Stimulated activated naive CD8-positive, alpha-beta T cell treated with anti-CD3 and anti-CD28 coated beads, Interleukin-15, Interleukin-2, amounts not matched to agents 100 U/mL and 50 U/mL, for 24 hours (primary cell): ENCODE measurements around the gene SRSF10.
"Not testable (repeated sequence)": the region's sequence is repeated elsewhere in the genome, so short reads cannot be mapped to it uniquely, and the experiment has no call there.

Experiments used
- ATAC-seq: fragments of 150-1000 bp; cut with Tn5 transposase; one replicate; pipeline ENCODE4 v1.10.0; 2021
- DNase-seq: peaks from one replicate; pipeline ENCODE4 v3.0.0; 2021

SRSF10 gene

DNA sequence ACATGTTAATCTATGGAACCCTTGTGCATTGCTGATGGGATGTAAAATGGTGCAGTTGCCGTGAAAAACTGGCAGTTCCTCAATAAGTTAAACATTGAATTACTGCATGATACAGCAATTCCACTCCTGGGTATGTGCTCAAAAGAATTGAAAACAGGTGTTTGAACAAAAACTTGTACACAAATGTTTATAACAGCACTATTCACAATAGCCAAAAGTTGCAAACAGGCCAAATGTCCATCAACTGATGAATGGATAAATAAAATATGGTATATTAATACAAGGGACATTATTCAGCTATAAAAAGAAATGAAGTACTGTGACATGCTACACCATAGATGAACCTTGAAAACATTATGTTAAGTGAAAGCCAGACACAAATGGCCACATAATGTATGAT is 17.7 kb upstream of the SRSF10 start:
- no peak for ATAC-seq

DNA sequence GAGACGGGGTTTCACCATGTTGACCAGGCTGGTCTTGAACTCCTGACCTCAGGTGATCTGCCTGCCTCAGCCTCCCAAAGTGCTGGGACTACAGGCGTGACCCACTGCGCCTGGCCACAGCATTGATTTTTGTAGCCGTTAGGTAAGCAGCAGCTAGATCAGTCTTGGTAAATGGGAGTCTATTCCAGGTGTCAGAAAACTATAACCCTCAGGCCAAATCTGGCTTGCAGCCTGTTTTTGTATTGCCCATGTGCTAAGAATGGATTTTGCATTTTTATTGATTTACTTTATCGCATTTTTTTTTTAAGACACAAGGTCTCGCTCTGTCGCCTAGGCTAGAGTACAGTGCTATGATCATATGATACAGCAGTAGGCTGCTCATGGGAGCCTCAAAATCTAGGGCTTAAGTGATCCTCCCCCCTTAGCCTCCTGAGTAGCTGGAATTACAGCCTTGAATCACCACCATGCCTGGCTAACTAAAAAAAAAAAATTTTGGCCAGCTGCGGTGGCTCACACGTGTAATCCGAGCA is 16.6 kb upstream of the SRSF10 start:
- ATAC-seq (no peak), DNase-seq (no peak)

More for the DNA sequence above, 17.7 kb upstream of the SRSF10 start:
- no peak for DNase-seq

DNA sequence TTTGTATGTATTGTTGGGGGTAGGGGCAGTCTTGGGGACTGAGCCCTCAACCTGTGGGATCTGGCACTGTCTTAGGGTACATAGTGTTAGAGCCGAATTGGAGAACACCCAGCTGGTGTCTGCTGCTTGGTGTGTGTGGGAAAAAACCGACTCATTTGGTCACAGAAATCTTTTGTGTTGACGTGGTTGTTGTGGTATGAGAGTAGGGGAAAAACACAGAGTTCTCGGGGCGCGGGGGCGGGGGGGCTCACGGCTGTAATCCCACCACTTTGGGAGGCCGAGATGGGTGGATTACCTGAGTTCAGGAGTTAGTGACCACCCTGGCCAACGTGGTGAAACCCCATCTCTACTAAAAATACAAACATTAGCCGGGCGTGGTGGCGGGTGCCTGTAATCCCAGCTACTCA is 15.3 kb upstream of the SRSF10 start:
- ATAC-seq: no peak
- DNase-seq: no peak

DNA sequence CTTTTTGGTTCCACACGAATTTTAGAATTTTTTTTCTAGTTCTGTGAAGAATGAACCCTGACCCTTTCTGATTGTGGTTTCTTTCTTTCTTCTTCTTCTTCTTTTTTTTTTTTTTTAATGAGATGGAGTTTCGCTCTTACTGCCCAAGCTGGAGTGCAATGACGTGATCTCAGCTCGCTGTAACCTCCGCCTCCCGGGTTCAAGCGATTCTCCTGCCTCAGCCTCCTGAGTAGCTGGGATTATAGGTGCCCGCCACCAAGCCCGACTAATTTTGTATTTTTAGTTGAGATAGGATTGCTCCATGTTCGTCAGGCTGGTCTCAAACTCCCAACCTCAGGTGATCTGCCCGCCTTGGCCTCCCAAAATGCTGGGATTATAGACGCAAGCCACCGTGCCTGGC is 11.9 kb upstream of the SRSF10 start:
- not testable (repeated sequence) for DNase-seq, ATAC-seq

DNA sequence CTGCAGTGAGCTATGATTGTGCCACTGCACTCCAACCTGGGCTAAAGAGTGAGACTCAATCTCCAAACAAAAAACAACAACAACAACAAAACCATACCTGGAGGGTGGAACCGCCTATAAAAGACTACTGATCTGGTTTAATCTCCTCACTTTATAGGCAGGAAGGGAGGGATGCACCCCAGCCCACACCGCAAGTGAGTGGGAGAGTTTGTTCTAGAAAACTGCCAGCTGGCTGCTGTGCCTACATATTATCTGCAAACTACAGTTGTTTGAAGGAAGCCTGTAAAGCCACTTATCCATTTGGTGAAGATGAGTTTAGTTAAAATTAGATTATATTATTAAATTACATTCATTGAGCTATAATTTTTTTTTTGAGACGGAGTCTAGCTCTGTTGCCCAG is 9.1 kb upstream of the SRSF10 start:
- ATAC-seq (no peak), DNase-seq (no peak)

DNA sequence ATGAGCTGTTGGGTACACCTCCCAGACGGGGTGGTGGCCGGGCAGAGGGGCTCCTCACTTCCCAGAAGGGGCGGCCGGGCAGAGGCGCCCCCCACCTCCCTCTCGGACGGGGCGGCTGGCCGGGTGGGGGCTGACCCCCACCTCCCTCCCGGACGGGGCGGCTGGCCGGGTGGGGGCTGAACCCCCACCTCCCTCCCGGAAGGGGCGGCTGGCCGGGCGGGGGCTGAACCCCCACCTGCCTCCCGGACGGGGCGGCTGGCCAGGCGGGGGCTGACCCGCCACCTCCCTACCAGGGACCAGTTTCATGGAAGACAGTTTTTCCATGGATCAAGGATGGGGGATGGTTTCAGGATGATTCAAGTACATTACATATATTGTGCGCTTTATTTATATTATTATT is 6.9 kb upstream of the SRSF10 start:
- ATAC-seq, DNase-seq: not testable (repeated sequence)

DNA sequence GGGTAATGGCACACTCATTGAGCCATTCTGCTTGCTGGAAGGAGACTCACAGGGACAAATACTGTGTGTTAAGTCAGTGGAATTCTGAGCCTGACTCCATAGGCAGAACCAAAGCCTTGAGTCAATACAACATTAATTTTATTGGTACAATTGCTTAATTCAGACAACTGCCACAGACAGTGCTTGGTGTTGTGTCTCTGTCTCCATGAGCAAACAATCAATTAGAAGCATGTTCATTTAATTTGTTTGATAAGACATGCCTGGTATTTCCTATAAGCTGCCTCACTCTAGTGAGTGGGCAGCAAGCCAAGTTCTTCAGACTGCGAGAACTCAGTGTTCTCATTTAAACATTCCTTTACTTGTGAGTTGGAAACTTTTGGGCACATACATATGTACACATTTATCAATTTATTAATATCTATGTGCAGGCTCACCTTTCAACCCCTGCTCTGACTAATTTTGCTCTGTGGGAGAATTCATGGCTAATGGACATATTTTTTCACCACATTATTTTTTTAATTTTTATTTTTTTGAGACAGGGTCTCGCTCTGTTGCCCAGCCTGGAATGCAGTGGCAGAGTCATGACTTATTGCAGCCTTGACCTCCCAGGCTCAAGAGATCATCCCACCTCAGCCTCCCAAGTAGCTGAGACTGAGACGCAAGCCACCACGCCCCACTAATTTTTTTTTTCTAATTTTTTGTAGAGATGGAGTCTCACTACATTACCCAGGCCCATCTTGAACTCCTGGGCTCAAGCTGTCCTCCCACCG is 4.5 kb upstream of the SRSF10 start:
- ATAC-seq: no peak
- no peak for DNase-seq

DNA sequence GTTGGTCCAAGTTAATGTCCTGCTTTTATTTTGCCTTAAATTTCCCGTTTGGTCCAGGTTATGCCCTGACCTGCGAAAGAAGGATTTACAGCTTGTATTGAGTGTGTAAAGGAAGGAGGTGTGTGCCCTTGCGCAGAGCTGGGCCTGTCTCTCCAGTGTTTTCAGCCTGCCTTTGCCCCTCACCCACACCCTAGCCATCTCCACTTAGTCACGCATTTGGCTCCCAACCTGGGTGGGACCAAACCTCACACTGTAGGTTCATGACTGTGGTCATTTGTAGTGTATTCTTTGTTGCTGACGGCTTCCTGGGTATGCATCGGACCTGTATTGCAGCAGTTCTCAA is 572 bp upstream of the SRSF10 start:
- DNase-seq (peak; percentile 78), ATAC-seq (peak; percentile 74)

DNA sequence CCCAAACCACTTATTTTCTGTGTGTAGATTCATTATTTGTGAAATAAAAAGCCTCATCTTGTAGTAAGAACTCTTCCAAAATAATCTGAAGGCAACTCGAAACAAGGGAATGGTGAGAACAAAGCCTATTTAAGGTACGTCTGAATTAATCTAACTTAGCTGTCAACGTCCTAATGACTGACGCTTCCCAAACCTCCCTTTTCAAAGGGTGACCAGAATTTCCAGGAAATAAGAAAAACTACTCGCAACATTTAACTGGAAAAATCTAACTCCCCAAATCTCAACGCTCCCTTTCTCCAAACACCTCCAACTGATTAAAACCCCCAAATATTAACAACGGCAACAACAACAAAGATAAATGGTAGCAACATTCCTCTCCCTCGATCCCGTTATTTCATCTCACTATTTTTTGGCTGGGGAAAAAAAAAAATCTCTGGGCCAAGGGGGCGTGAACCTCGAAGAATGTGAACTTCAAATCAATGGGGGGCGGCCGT is 693 bp downstream of the SRSF10 start:
- ATAC-seq (no peak), DNase-seq (no peak)

DNA sequence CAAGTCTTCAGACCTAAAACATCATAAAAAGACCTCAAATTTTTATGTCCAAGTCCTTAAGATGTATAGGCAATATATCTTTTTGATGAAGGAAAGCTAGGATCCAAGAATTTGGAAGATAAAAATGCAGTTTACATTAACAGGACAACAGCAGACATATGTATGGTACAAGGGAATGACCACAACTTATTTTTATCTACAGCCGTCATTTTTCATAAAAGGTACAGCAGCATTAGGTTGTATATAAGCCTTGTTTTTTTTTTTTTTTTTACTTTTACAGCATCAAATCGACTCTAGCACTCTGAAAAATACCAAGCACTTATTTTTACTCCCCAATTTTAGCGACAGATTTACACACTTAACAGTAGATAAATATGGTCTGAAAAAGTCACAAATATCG is 1.3 kb downstream of the SRSF10 start:
- ATAC-seq: no peak

DNA sequence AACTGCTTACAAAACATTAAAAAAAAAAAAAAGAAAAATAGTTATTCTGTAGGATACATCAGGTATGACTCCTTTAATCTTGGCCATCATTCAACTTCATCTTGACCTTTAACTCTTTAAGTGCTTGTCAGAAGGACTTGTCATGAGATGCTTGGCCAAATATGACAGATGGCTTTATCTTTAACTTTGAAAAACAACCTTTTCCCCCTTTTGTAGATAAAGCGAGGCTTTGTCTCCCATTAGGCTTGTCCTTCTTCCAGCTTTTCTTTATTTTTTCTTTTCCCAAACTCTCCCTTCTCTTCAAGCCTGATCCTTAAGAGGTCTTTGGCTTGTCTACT is 2.3 kb downstream of the SRSF10 start:
- DNase-seq (no peak), ATAC-seq (no peak)

More for the DNA sequence above, 1.3 kb downstream of the SRSF10 start:
- no peak for DNase-seq

DNA sequence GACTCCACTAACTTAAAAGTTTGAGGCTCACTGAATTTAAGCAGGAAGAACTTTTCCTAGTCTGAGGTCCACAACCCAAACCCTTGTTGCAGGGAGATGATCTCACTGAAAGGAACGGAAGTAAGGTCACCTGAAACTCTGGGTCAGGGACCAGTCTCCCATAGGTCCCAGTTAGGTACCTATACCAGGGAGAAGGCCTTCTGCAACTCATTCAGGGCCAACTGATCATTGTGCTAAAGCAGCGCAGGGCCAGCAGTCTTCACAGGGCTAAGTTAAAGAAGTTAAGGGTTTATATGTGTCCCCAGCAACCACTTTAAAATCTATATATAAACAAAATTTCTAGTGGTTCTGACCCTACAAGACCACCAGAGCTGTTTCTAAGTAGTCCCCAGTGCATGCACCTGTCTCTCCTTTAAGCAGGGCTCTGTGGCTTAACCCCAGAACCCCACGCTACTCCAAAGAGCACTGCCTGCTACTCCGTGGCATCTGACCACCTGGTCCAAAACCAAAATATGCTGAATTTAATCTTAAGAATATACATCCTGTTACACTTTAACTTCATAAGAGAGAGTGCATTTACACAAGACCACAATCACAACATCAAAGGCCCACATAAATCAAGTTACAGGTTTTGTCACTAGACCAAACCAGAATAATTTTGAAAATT is 2.8 kb downstream of the SRSF10 start:
- no peak for ATAC-seq
- no peak for DNase-seq

DNA sequence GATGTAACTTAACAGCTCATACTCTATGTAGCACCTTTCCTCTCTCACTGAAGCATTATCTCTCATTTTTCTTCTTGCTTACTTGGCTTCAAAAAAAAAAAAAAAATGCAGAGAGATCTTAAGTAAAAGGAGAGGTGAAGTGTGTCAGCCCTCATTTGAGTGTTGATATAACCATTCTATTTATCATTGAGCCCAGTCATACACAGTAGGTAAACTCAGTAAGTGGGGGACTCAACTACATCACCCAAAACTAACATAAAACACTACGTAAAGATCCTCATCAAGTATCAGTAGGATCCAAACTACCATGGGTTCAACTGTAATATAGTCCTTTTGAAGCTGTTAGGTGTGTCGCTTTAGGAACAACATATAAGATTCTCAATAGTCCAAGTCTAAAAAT is 12.3 kb downstream of the SRSF10 start:
- no peak for DNase-seq

DNA sequence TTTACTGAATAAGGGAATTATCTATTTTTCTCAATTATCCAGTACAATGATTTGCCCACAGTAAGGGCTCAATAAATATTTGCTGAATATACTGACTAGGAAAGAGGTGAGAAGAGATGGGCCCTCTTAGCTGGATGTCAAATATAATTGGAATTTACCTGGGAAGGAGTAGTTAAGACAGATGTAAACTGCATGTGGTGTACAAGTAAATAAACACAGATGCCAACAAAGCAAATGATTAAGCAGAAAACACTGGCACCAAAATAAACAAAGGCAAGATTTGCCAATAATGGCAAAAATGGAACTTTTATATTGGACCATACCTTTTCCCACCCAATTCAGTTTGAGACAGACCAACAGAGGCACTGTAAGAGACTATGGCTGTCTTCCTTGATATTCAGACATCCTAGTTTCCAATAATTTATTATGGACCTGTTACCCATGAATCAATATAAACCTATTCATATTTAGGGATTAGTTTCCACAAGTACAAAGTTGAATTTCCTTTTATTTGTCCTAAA is 13.1 kb downstream of the SRSF10 start:
- ATAC-seq (no peak), DNase-seq (no peak)

More for the DNA sequence above, 12.3 kb downstream of the SRSF10 start:
- ATAC-seq: no peak

DNA sequence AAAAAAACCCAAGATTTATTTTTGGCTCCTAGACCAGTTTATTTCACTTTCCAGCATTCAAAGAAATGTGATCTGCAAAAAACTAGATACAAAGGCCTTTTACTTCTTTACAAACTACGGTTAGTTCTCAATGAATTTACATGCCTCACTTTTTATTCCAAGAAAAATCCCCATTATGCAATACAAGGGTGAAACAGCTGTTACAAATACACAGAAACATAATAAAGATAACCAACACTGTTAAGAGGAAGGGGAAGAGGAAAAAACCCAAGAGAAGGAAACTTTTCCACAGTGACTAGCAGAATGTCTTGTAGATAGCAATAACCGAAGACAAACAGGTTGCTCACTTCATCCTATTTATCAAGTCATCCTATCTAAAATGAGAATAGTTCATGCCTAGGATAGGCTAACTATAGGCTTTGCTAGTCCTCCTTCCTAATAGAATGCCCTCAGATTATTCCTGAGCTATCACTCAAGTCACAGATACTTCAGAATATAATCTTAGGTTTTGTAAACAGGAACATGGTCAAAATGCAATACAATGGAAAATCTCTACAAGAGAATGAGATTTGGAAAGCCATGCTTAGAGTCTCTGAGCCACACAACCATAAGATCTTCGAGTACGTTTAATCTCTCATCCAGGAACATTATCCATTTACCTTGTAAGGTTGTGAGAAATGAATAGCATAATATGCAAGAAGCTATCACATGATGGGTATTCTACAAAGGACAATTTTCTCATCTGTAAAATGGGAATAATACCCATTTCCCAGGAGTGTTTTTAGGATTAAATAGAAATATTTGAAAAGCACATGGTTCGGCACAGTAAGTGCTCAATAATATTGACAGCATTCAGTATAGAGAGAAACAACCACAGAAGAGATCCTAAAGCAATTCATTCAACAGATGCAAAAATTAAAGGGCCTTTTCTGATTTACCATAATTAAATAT is 15.1 kb downstream of the SRSF10 start:
- ATAC-seq: no peak
- DNase-seq: no peak

DNA sequence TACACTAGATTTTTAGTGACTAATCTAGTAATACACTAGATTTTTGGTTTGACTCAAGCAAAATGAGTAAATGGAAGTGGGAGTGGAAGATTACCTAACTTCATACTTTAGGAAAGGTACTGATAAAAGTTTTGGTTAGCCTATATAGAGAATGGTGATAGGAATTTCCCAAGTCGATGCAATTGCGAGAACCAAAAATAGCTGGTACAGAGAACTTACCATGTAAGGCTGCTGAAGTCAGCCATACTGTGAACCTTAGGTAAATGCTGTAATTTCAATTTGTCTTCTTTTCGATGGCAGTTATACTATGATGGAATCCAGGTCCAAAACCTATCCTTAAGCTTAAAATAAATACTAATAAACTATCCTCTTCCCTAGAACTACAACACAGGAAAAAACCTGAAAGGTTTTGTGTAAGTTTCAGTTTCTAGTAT is 15.9 kb downstream of the SRSF10 start:
- no peak for DNase-seq
- no peak for ATAC-seq

DNA sequence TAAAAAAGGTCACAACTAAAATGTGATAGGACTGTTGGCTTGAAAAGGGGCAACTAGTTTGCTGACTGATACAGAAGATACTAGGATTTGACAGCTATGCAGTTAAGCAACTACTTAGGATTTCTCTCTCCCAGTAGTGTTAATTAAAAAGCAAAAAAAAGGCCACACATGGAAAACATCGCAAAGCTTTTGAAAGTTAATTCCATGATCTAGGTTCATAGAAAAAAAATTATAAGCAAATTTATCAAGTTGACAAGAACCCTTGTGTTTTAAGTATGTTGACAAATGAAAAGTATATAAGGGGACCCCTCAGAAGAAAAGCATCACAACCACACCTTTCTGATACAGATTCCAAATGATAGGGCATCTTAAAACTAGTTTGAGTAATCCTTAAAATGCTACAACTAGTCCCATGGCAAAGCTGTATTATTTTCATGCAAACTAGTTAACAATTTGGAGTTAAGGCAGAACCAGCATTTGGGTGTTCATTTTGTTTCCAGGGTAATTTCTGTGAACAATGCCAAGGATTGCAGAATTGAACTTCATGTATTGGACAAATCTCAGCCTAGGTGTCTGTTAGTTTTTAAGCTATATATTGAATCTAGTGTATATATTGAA is 16.4 kb downstream of the SRSF10 start:
- DNase-seq: no peak
- no peak for ATAC-seq

DNA sequence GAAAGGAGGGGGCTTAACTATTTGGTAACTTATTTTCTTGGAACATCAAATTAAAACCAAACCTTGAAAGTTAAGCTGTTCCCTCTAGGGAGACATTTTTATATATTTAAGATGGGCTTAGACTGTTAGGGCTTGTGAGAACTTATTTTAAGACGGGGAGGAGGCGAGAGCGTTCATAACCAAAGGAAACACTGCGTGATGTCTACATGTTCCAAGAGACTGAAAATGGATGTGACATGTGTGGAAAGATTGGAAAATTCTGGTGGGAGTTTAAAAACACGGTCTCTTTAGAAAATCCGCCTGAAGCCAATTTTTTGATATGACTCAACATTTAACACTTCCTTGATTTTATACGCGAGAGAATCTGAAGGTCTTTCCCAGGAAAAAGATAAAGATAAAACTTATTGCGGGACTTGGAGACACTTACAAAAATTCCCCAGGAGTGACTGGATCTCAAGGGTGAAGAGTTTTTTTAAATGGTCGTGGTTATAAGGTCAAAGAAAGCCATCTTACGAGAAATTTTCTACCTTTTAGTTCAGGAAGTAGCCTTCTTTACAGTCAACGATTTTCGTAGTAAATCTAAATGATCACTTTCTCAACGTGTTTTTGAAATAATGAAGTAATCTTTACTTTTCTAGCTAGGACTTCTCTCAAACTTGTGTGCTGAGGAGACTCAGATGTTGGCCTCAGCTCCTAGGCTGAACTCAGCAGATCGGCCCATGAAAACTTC is 19.7 kb downstream of the SRSF10 start:
- no peak for ATAC-seq
- no peak for DNase-seq

DNA sequence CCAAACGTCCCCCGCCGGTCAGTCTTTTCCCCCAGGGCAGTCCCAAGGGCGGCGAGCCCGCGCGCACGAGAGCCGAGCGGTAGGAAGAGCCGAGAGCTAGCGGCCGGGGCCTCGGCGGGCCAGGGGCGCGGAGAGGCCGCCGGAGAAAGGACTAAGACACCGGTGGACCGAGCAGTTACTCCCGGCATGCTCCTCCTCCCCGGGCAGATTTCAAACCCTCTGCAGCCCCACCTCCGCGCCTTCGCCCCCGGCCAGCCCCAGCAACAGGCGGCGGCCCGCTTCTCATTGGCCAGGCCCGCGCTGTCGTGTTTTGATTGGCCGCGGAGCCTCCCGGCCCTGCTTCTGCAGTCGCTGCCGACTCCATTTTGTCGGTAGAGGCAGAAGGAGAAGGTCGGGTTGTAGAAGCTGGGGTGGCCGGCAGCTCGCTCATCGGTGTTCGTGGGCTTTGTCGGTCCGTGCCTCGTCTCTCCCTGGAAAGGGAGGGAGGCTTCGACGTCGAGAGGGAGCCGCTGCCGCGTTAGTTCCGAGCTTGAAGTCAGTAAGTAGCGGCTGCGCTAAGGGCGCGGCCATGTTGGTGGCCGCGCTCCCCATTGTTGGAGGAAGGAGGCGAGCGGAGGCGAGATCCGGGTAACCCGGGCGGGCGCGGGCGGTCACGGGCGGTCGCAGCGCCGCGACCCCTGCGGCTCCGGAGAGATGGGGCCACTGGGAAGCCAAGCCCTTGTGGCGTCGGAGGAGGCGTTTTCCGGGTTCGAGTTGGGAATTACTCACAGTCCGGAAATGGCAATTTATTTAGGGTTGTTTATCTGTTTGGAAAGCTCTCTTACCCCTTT is 20.5 kb downstream of the SRSF10 start, which contains the start of gene PNRC2:
Gene PNRC2 (plus strand): TSS at position 368 of the 830 bp plus-strand sequence. CDS start 1,630 bp downstream, outside the sequence.
- ATAC-seq (peak; percentile 93), DNase-seq (peak; percentile 96)
